KOPT-K1 (cell line): ENCODE measurements around the gene PLB1.

Source experiments
- H3K27ac ChIP-seq: fragments of 200-600 bp; sonication (generic); 2 replicates; pipeline ENCODE4 v1.5.1; 2016; ENCODE audit warnings: antibody characterized with exemption, mild to moderate bottlenecking, low read depth, low read length; ENCODE audit not compliant: poor library complexity, severe bottlenecking
- H3K36me3 ChIP-seq: fragments of 200-600 bp; sonication (generic); 2 replicates; pipeline ENCODE4 v1.5.1; 2017; ENCODE audit warnings: antibody characterized with exemption, mild to moderate bottlenecking, low read length, moderate library complexity; ENCODE audit not compliant: insufficient read depth
- H3K9me3 ChIP-seq: fragments of 200-600 bp; sonication (generic); 2 replicates; pipeline ENCODE4 v1.5.1; 2017; ENCODE audit warnings: antibody characterized with exemption, low read length, mild to moderate bottlenecking; ENCODE audit not compliant: insufficient read depth, poor library complexity, severe bottlenecking

The PLB1 gene

GRCh38 chr2:28689771-28690170 is 193.9 kb downstream of the PLB1 start:
- H3K27ac ChIP-seq: no peak overlapping the region
- H3K36me3 ChIP-seq: no peaks in the 10 kb centered on the region
- no peaks in the 10 kb centered on the region for H3K9me3 ChIP-seq

- Histone ChIP-seq H3K9me3 (no peaks in the 10 kb centered on the region), H3K27ac (no peak overlapping the region), H3K36me3 (no peaks in the 10 kb centered on the region)
These were observed 196.6 kb downstream of the PLB1 start for GRCh38 chr2:28692411-28692810.

GRCh38 chr2:28693223-28693622 is 197.4 kb downstream of the PLB1 start:
- H3K9me3 ChIP-seq: no peaks in the 10 kb centered on the region

More at GRCh38 chr2:28693223-28693622, 197.4 kb downstream of the PLB1 start:
- H3K36me3 ChIP-seq: no peaks in the 10 kb centered on the region
- H3K27ac ChIP-seq: no peak overlapping the region
